A375 (cell line): ENCODE measurements around the gene CAMTA1. TPM values are rescaled to one million over a fixed set of nuclear protein-coding genes. Genes with fewer than 3 reads are reported as not detected.

Experiments used
- small RNA-seq: library from RNA; depleted of rRNA; stranded (forward); fragments of <200 nt; gene quantifications from one replicate; pipeline ENCODE3, GENCODE V24; 2014
- total RNA-seq: library from RNA; depleted of rRNA; stranded (reverse); fragments of >200 nt; shearing (Covaris generic); gene quantifications from 2 replicates; pipeline ENCODE4 v1.2.3, GENCODE V29; 2014; rRNA removed

The CAMTA1 gene, protein sequence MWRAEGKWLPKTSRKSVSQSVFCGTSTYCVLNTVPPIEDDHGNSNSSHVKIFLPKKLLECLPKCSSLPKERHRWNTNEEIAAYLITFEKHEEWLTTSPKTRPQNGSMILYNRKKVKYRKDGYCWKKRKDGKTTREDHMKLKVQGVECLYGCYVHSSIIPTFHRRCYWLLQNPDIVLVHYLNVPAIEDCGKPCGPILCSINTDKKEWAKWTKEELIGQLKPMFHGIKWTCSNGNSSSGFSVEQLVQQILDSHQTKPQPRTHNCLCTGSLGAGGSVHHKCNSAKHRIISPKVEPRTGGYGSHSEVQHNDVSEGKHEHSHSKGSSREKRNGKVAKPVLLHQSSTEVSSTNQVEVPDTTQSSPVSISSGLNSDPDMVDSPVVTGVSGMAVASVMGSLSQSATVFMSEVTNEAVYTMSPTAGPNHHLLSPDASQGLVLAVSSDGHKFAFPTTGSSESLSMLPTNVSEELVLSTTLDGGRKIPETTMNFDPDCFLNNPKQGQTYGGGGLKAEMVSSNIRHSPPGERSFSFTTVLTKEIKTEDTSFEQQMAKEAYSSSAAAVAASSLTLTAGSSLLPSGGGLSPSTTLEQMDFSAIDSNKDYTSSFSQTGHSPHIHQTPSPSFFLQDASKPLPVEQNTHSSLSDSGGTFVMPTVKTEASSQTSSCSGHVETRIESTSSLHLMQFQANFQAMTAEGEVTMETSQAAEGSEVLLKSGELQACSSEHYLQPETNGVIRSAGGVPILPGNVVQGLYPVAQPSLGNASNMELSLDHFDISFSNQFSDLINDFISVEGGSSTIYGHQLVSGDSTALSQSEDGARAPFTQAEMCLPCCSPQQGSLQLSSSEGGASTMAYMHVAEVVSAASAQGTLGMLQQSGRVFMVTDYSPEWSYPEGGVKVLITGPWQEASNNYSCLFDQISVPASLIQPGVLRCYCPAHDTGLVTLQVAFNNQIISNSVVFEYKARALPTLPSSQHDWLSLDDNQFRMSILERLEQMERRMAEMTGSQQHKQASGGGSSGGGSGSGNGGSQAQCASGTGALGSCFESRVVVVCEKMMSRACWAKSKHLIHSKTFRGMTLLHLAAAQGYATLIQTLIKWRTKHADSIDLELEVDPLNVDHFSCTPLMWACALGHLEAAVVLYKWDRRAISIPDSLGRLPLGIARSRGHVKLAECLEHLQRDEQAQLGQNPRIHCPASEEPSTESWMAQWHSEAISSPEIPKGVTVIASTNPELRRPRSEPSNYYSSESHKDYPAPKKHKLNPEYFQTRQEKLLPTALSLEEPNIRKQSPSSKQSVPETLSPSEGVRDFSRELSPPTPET (N-terminal part only)
- total RNA-seq, result 44.1 and 45.5 TPM in 2 replicates

DNA sequence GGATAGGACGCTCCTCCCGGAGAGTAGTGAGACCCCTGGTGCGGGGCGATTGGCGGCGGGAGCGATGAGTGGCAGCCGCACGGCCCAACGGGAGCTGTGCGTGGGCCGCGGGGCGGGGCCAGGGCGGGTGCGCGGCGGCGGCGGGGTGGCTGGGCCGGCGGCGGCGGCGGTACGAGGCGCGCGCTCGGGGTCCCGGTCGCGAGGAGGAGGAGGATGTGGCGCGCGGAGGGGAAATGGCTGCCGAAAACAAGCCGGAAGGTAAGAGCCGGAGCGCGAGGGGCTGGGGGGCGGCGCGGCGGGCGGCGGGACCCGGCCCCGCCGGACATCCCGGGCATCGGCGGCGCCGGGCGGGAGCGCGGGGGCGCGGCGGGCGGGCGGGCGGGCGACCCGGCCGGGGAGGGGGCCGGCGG is at the start of gene CAMTA1:
Gene CAMTA1, plus strand, starts transcription at position 137 of the 410 bp plus-strand sequence. Its CDS starts 77 bp downstream, at position 214.

DNA sequence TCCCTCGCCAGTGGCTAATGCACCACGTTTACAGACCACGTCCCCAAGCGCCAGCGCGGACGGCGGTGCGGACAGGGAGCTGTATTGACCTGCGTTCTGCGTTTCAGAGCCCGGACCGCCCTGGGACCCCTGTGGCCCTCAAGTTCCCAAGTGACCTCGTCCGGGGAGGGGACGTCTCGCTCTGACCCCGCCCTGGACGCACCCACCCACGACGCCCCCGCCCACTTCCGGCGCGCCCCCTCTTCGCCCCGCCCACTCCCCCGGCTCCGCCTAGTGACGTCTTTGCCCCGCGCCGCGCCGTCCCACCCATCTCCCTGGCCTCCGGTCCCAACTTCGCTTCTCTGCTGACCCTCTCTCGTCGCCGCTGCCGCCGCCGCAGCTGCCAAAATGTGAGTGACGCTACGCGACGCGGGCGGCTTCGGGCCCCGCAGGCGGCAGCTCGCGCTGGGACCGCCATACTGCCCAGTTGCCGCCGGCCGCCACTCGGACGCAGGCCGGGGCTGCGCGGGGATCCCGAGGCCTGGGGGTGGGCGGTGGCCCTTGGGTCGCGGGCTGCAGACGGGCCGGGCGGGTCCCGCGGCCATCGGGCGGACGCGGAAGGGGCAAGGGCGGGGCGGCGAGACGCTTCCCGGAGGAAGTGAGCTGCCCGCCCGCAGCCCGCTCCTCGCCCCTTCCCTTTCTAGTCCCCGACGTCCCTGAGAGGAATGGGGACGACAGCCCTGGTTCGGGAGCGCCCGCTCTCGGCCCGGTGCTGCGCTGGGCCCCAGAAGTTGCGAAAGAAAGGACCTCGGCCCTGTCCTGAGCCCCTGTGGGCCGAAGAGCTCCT is 986.0 kb downstream of the CAMTA1 start, which contains the start of gene VAMP3:
Gene VAMP3, plus strand, starts transcription at position 300 of the 826 bp plus-strand sequence. Its CDS starts 88 bp downstream, at position 388.

DNA sequence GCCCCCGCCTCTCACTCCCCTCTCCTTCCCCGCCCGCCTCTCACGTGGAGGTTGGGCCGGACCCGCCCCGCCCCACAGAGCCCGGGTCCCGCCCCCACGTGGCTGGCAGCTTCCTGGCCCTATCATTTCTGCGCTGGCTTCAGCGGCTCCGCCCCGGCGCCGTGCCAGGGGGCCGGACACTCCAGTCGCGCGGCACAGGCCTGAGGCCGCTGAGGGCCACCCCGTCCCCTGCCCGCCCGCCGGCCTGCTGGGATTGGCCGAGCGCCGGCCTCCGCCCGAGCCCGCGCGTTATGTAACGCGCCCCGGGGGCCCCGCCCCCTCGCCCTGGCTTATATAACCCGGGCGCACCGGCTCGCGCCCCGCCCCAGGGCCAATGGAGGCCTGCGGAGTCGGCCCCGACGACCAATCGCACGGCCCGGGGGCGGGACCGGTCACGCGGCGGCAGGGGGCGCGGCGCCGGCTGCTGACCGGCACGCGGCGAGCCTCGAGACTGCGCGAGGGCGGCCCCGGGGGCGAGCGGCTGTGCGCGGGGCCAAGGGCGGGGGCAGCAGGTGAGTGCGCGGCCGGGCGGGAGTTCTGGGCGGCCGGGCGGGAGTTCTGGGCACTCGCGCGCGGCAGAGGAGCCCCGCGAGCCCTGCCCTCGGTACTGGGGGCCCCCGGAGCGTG is 998.7 kb downstream of the CAMTA1 start, which contains the start of gene PER3:
Gene PER3, plus strand, starts transcription at position 466 of the 666 bp plus-strand sequence. CDS start 587 bp downstream, outside the sequence.

Small RNAs within 50 kb of the gene (small RNA-seq; reads per million reads assigned to genes)
- gene AL359881.1, result not detected
- gene AL590128.1, result not detected
- 0.13 reads per million for gene RNU1-8P

Other genes with a start within 250 kb of the CAMTA1 start
- 27.9 and 31.2 TPM in 2 replicates for gene NOL9, start 230.9 kb upstream of the CAMTA1 start, total RNA-seq
- gene TAS1R1, start 230.1 kb upstream of the CAMTA1 start, total RNA-seq, result 0.04 TPM in 1 of 2 replicates, not detected in the other
- 20.4 and 23.1 TPM in 2 replicates for gene ZBTB48, start 205.5 kb upstream of the CAMTA1 start, total RNA-seq
- 121 and 127 TPM in 2 replicates for gene KLHL21, start 182.6 kb upstream of the CAMTA1 start, total RNA-seq
- 9.2 and 11.1 TPM in 2 replicates for gene PHF13, start 171.7 kb upstream of the CAMTA1 start, total RNA-seq
- gene THAP3, start 160.6 kb upstream of the CAMTA1 start, total RNA-seq, result 30.5 and 30.7 TPM in 2 replicates
- gene DNAJC11, start 83.6 kb upstream of the CAMTA1 start, total RNA-seq, result 48.4 and 71.1 TPM in 2 replicates